ENCODE measurements around the gene THBS1.

Gene THBS1

GRCh38 chr15:39640665-39641064 lies 59.8 kb downstream of the THBS1 start:
- peaks cover 50% of the 10 kb centered on the region for H3K4me1 Mint-ChIP-seq
- peaks cover 4% of the 10 kb centered on the region for H3K9me3 Mint-ChIP-seq
- no peak for DNase-seq
- no peaks in the 10 kb centered on the region for H3K36me3 Mint-ChIP-seq (ENCODE audit: low read depth)
- peak overlapping the region; percentile 36 for H3K4me3 Mint-ChIP-seq
- ATAC-seq = no peak
- peak overlapping the region; percentile 77 for H3K27ac Mint-ChIP-seq
- peaks cover 5% of the 10 kb centered on the region for H3K27me3 Mint-ChIP-seq

DNA sequence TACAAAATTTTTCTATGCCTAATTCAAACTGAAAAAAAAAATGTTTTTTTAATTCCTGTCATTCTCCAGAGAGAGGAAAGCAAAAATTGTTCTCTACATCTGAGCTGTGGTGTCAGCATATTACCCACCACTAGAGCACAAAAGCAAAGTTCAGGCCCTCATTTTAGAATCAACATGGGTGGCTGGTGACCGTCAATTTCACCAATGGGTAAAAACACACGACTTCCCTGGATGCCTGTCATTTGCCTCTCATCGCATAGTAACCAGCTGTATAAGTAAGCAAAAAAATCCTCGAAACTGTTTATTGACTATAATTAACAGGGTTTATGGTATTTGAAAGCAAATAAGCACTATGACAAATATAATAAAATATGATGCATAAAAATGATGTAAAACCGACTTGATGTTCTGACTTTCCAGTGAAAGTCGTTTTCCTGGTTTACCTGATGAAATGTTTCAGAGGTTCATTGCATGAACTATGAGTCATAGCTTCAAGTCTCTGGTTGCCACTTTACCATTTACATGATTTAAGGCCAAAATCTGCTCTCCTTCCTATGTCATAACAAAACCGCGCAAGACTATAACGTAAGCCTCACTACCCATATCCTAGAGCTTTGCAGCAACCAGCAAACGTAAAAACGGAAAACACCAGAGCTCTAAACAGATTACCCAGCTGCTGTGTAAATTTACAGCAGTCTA lies 60.5 kb downstream of the THBS1 start:
- peak; percentile 44 for ATAC-seq
- peaks cover 4% of the 10 kb centered on the region for H3K9me3 Mint-ChIP-seq
- no peak for DNase-seq
- H3K27me3 Mint-ChIP-seq = peaks cover 5% of the 10 kb centered on the region
- H3K4me3 Mint-ChIP-seq = peak overlapping the region; percentile 36
- no peaks in the 10 kb centered on the region for H3K36me3 Mint-ChIP-seq (ENCODE audit: low read depth)
- peaks cover 50% of the 10 kb centered on the region for H3K4me1 Mint-ChIP-seq
- H3K27ac Mint-ChIP-seq = peak overlapping the region; percentile 77

DNA sequence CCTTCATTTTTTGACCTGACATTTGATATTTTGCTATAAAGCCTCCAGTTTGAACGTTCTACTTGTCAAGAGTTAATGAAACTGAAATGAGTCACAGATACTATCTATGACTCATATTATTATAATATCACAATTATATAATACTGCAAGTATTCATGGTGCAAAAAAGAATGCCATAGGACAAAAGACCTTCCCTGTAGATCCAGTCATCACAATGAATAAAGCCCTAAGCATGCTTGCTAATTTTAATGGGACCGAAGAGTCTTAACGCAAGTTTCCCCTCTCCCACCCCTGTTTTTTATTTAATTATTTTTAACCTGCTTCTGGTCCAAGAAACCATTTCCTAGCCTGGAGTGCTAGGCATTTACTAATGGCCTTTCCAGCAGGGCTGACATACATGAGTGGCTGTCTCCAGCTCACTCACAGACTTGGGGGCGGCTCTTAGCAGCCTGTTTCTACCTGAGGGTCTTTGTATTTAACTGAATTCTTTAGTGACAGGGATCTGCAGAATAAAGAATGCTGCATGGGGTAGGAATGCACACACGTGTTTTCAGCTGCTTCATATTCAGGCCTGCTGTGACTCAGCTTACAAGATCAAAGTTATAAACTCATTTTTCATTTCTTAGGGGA lies 61.2 kb downstream of the THBS1 start:
- H3K4me3 Mint-ChIP-seq = no peak overlapping the region
- DNase-seq (no peak), ATAC-seq (peak; percentile 7)
- no peaks in the 10 kb centered on the region for H3K36me3 Mint-ChIP-seq (ENCODE audit: low read depth)
- H3K27me3 Mint-ChIP-seq = peaks cover 5% of the 10 kb centered on the region
- no peak overlapping the region for H3K27ac Mint-ChIP-seq
- peaks cover 50% of the 10 kb centered on the region for H3K4me1 Mint-ChIP-seq
- peaks cover 4% of the 10 kb centered on the region for H3K9me3 Mint-ChIP-seq

- Mint-ChIP-seq H3K36me3 (ENCODE audit: low read depth) (no peaks in the 10 kb centered on the region), H3K4me3 (peak overlapping the region; percentile 21), H3K27ac (peak overlapping the region; percentile 46), H3K9me3 (peaks cover 4% of the 10 kb centered on the region), H3K27me3 (no peaks in the 10 kb centered on the region), H3K4me1 (peaks cover 57% of the 10 kb centered on the region)
- DNase-seq (no peak), ATAC-seq (peak; percentile 80)
Measured at GRCh38 chr15:39643727-39644126, 62.8 kb downstream of the THBS1 start.

- no peaks in the 10 kb centered on the region for H3K27me3 Mint-ChIP-seq
- H3K36me3 Mint-ChIP-seq (ENCODE audit: low read depth) = no peaks in the 10 kb centered on the region
- peaks cover 4% of the 10 kb centered on the region for H3K9me3 Mint-ChIP-seq
- H3K27ac Mint-ChIP-seq = no peak overlapping the region
- ATAC-seq (no peak), DNase-seq (no peak)
- H3K4me1 Mint-ChIP-seq = peaks cover 57% of the 10 kb centered on the region
- peak overlapping the region; percentile 21 for H3K4me3 Mint-ChIP-seq
Measured at GRCh38 chr15:39644136-39644535, 63.3 kb downstream of the THBS1 start.

- H3K36me3 Mint-ChIP-seq (ENCODE audit: low read depth) = no peaks in the 10 kb centered on the region
- no peaks in the 10 kb centered on the region for H3K27me3 Mint-ChIP-seq
- H3K9me3 Mint-ChIP-seq = peaks cover 4% of the 10 kb centered on the region
- H3K4me1 Mint-ChIP-seq = peaks cover 56% of the 10 kb centered on the region
- DNase-seq = no peak
- no peak overlapping the region for H3K27ac Mint-ChIP-seq
- H3K4me3 Mint-ChIP-seq = no peak overlapping the region
- ATAC-seq = no peak
Measured at GRCh38 chr15:39645138-39645975, 64.5 kb downstream of the THBS1 start.

DNA sequence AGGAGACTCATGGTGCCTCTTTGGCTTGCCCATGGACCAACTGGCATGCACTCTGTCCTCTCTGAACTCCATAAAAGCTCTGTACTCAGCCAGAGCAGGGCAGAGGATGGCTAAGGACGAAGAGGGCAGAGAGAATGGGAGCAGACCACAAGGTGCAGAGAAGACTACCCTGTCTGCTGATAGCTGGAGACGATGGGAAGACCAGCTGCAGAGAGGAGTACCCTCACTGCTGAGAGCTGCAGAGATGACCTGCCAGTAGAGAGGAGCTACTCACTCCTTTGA lies 65.0 kb downstream of the THBS1 start:
- no peak for DNase-seq
- no peak for ATAC-seq
- no peaks in the 10 kb centered on the region for H3K27me3 Mint-ChIP-seq
- peak overlapping the region; percentile 27 for H3K27ac Mint-ChIP-seq
- H3K36me3 Mint-ChIP-seq (ENCODE audit: low read depth) = no peaks in the 10 kb centered on the region
- H3K9me3 Mint-ChIP-seq = peaks cover 4% of the 10 kb centered on the region
- H3K4me3 Mint-ChIP-seq = no peak overlapping the region
- H3K4me1 Mint-ChIP-seq = peaks cover 50% of the 10 kb centered on the region

- peaks cover 2% of the 10 kb centered on the region for H3K9me3 Mint-ChIP-seq
- H3K27me3 Mint-ChIP-seq = peaks cover 1% of the 10 kb centered on the region
- peak overlapping the region; percentile 27 for H3K27ac Mint-ChIP-seq
- no peak for ATAC-seq
- H3K4me1 Mint-ChIP-seq = peaks cover 45% of the 10 kb centered on the region
- no peak for DNase-seq
- H3K4me3 Mint-ChIP-seq = no peak overlapping the region
- H3K36me3 Mint-ChIP-seq (ENCODE audit: low read depth) = no peaks in the 10 kb centered on the region
Measured at GRCh38 chr15:39646425-39646824, 65.5 kb downstream of the THBS1 start.

All from activated naive CD8-positive, alpha-beta T cell treated with anti-CD3 and anti-CD28 coated beads, Interleukin-2, amount 50 U/mL, for 24 hours (primary cell).